Mononuclear cell (primary cell): ENCODE measurements around the gene ARID1B. TPM values are rescaled to one million over a fixed set of nuclear protein-coding genes. Genes with fewer than 3 reads are reported as not detected.
"Not testable (repeated sequence)": the region's sequence is repeated elsewhere in the genome, so short reads cannot be mapped to it uniquely, and the experiment has no call there.

Experiments used
- H3K27me3 ChIP-seq: 2 replicates; pipeline ENCODE4 v1.6.0; 2011; ENCODE audit warnings: low read length, control low read depth; ENCODE audit not compliant: insufficient read depth
- H3K4me1 ChIP-seq: 2 replicates; pipeline ENCODE4 v1.5.1; 2011; ENCODE audit warnings: mild to moderate bottlenecking, low read length, control low read depth; ENCODE audit not compliant: insufficient read depth
- H3K4me3 ChIP-seq: 2 replicates; pipeline ENCODE4 v1.5.1; 2011; ENCODE audit warnings: mild to moderate bottlenecking, low read length, moderate library complexity
- H3K9me3 ChIP-seq: 2 replicates; pipeline ENCODE4 v1.5.1; 2011; ENCODE audit warnings: low read depth, mild to moderate bottlenecking, control low read depth, low read length
- total RNA-seq: library from RNA; depleted of rRNA; stranded (reverse); fragments of >200 nt; gene quantifications from one replicate; pipeline ENCODE4 v1.2.3, GENCODE V29; 2012

ARID1B gene
- total RNA-seq, 1 donor, result 107 TPM

DNA sequence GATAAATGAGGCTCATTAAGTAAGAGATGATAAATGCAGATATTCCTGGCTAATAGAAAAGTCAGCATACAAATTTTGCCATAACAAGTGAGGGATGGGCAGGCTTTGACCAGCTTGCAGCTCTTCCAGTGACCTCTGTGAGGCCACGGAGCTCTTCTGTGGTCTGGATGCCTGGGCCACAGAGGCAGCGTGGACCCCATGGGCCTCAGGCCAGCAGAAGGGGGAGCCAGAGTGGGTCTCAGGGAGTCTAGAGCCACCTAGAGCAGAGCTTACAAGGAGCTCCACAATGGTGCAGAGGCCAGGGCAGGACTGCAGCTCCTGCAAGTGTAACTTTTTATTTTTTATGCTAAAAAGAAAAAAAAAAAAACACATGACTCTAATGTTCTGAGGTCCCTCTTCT, 165.1 kb downstream of the ARID1B start:
- H3K4me1 ChIP-seq, result no peaks in the 10 kb centered on the region
- H3K9me3 ChIP-seq, result no peaks in the 10 kb centered on the region
- no peaks in the 10 kb centered on the region for H3K27me3 ChIP-seq
- no peak overlapping the region for H3K4me3 ChIP-seq

DNA sequence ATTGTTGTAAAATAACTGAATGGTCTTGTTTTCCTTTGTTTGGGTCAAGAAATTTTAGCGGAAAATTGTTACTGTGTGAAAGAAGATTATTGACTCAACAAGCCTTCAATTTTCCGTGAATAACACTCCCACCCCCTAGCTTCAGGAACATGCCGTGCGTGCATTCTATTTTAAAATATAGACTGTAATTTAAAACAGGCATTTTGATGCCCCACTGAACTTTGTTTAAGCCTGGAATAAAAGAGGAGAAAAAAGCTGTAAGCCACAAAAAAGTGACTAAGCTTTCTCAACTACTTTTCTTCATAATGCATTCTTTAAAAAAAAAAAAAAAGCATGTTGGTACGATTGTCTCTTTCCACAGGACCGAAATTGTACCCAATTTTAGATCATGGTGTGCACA, 166.0 kb downstream of the ARID1B start:
- Histone ChIP-seq H3K27me3 (no peaks in the 10 kb centered on the region), H3K4me3 (no peak overlapping the region), H3K4me1 (no peaks in the 10 kb centered on the region), H3K9me3 (no peaks in the 10 kb centered on the region)

DNA sequence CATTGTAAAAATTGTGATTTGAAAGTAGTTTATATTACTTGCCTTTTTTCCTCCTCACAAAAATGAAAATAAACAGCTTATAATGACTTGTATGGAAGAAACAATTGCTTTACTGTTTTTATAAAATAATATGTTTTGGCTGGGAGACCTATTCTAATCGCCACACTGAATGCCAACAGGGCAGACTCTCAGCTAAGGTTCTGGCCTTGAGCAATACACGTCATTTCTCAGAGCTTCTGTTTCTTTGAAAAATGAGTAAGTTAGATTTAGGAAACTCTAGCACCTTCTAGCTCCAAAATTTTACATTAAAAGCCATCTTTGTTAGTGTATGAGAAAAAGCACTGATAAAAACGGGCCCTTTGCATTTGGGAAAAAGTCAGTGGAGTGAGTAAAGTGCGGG, 166.6 kb downstream of the ARID1B start:
- Histone ChIP-seq H3K9me3 (no peaks in the 10 kb centered on the region), H3K4me3 (no peak overlapping the region), H3K27me3 (no peaks in the 10 kb centered on the region), H3K4me1 (no peaks in the 10 kb centered on the region)

DNA sequence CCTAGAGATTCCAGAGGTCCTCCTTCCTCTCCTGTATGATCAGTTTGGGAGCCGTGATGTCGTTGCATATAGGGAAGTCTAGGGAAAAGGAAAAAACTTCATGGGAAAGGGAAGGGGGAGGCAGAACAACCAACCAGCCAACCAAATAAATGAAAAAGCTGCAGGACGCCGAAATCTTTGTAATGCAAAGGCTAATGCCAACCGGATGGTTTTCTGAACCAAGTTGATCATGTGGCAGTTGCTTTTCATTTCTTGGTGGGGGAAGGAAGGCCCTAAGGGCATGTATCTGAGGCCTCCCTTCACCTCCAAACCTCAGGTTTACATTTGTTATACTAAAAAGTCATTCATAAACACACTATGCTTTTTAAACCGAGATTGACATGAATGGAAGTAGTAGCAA, 167.2 kb downstream of the ARID1B start:
- Histone ChIP-seq H3K27me3 (no peaks in the 10 kb centered on the region), H3K4me3 (no peak overlapping the region), H3K4me1 (peaks cover 3% of the 10 kb centered on the region), H3K9me3 (no peaks in the 10 kb centered on the region)

DNA sequence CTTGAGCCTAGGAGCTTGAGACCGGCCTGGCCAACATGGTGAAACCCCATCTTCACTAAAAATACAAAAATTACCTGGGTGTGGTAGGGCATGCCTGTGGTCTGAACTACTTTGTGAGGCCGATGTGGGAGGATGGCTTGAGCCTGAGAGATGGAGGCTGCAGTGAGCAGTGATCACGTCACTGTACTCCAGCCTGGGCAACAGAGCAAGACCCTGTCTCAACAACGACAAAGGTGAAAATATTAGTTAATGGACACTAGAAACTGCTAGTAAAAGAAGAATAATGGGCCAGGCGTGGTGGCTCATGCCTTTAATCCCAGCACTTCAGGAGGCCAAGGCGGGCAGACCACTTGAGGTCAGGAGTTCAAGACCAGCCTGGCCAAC, 168.6 kb downstream of the ARID1B start:
- not testable (repeated sequence) for H3K27me3 ChIP-seq, H3K4me3 ChIP-seq, H3K9me3 ChIP-seq, H3K4me1 ChIP-seq

DNA sequence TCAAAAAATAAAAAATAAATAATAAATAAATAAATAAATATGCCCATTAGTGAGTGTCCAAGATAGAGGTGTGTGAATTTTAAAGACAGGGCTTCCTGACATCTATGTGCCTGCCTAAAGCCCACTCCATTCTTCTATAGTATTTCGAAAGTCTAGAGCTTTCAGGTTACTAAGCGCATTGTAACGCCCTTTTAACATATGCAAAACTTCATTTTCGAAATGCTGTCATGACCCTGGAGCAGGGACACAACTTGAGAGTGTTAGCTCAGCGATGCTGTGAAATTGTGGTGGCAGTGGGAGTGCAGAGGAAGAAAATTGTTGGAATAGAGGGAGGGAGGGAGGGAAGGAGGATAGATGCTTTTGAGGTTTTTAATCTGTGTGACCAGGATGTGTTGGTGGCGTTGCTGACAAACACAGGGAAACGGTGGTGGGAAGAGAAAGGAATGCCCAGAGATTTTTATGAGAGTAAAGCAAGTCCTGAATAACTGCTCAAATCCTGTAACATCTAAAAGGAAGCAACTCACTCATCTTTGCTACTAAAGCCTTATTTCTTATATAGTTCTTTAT, 169.3 kb downstream of the ARID1B start:
- H3K27me3 ChIP-seq, result no peaks in the 10 kb centered on the region
- H3K4me1 ChIP-seq, result peaks cover 4% of the 10 kb centered on the region
- no peak overlapping the region for H3K4me3 ChIP-seq
- no peaks in the 10 kb centered on the region for H3K9me3 ChIP-seq

DNA sequence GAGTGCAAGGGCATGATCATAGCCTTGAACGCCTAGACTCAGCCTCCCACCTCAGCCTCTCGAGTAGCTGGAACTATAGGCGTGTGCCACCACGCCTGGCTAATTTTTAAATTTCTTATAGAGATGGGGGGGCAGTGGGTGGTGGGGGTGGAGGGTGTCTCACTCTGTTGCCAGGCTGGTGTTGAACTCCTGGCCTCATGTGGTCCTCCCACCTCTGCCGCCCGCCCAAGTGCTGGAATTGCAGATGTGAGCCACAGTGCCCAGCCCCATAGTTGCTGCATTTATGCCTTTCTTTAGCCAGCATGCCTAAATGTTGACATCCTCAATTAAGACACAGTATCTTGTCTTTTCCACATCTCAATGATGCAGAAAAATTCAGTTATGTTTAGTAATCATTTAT, 171.1 kb downstream of the ARID1B start:
- Histone ChIP-seq H3K27me3 (no peaks in the 10 kb centered on the region), H3K4me3 (no peak overlapping the region), H3K4me1 (peaks cover 11% of the 10 kb centered on the region), H3K9me3 (no peaks in the 10 kb centered on the region)

DNA sequence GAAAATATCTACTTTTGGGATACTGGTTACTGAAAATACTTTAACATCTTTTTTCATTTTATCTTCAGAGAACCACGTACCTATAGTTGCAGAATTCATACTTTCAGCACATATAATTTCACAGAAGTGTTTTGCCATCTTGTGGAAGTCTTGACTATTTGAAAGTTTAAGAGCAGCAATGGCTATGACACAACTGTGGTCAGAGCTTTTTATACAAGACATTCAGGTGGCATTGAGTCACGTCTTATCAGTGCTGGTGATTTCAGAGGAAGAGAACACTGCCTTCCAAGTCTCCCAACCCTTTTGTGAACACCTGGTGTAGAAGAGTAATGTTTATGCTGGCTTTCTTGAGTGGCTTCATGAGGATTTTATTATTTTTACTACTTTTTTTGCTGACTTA, 171.6 kb downstream of the ARID1B start:
- peaks cover 12% of the 10 kb centered on the region for H3K4me1 ChIP-seq
- H3K27me3 ChIP-seq, result no peaks in the 10 kb centered on the region
- H3K4me3 ChIP-seq, result no peak overlapping the region
- no peaks in the 10 kb centered on the region for H3K9me3 ChIP-seq

DNA sequence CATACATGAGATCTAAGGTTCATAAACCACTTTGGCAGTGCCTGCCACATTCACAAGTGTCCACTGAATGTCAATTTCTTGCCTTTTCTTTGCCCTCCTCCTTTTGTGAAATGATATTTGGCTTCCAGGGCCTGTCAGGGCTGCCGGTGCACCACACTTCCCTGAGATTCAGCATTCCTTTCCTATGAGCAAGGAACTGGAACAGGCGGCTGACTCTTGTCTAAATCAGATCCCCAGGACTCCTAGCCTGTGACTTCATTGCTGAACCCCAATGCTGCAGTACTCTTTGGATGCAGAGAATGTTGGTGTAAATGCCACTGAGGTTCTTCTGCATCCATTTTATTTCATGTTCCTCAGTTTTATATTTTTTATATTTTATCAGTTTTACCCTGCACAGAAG, 172.2 kb downstream of the ARID1B start:
- H3K27me3 ChIP-seq, result no peaks in the 10 kb centered on the region

DNA sequence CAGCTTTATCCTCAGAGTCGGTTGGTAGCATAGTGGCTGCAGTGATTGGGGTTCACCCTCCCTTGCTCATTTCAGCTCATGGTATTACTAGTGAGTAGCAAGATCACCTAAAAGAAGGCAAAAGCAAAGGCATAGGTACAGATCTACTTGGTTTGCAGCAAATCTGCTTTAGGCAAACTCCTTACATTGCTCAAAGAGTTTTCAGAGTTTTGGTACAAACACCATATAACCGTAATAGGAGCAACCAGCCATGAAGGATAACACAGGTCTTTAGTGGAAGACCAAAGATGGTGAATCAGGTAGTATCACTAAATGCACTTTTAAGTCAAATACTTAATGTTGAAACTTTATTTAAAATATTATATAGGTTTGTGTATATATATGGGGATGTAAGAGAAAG, 172.9 kb downstream of the ARID1B start:
- Histone ChIP-seq H3K9me3 (no peaks in the 10 kb centered on the region), H3K27me3 (no peaks in the 10 kb centered on the region), H3K4me1 (peaks cover 16% of the 10 kb centered on the region), H3K4me3 (no peak overlapping the region)

More for the DNA sequence above, 172.2 kb downstream of the ARID1B start:
- H3K4me3 ChIP-seq, result no peak overlapping the region
- peaks cover 12% of the 10 kb centered on the region for H3K4me1 ChIP-seq
- H3K9me3 ChIP-seq, result no peaks in the 10 kb centered on the region

DNA sequence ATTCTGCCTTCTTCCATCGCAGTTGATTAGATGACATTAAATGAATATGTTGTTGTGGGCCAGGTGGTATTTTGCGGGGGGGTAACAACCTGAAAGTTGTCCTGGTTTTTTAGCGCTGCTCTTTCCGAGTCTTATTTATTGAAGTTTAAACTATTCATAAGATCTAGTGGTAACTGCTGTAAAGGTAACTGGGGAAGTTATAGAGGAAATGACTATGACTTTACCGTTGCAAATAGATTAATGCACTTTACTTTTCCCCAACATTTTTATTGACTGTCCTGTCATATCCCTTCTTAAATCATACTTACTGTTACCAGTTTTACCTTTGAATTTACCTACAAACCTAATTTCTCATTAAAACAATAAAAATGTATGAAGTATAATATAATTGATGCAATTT, 173.4 kb downstream of the ARID1B start:
- H3K27me3 ChIP-seq, result no peaks in the 10 kb centered on the region
- H3K4me1 ChIP-seq, result peaks cover 18% of the 10 kb centered on the region
- no peak overlapping the region for H3K4me3 ChIP-seq
- no peaks in the 10 kb centered on the region for H3K9me3 ChIP-seq

DNA sequence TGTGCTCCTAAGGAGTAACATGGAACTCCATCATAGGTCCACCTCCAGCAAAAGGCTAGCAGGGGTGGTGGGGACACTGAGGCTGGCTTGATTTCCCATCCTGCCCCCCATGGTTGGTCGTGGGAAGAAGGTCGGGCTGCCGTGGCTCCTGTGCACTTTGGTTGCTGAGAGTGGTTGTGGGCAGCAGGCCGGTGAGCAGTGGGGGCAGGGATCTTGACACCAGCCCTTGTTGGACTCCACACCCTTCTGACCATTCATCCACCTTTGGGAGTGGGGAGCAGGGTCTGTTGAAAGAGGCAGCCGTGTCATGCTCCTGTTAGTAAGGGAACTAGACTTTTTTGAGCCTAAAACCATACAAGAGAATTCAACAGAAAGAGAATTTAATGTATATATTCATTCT, 175.2 kb downstream of the ARID1B start:
- H3K4me1 ChIP-seq, result peaks cover 33% of the 10 kb centered on the region
- H3K4me3 ChIP-seq, result no peak overlapping the region
- H3K27me3 ChIP-seq, result no peaks in the 10 kb centered on the region
- no peaks in the 10 kb centered on the region for H3K9me3 ChIP-seq

DNA sequence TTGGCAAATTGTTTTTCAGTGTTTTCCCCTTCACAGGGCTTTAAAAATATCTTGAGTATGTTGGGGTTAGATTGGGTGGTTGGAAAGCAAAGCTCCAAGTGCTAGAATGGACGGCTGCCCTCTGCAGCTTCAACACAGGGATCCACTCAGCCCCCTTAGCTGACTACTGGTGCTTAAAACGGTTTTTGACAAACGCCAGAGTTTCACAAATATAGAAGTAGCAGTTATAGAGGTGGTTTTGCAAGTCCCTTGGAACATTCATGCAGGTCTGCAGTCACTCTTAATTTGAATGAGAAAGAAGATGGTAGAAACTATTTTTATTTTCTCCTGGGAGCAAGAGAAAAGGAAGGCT, 175.9 kb downstream of the ARID1B start:
- peaks cover 33% of the 10 kb centered on the region for H3K4me1 ChIP-seq
- no peaks in the 10 kb centered on the region for H3K9me3 ChIP-seq
- H3K4me3 ChIP-seq, result no peak overlapping the region
- no peaks in the 10 kb centered on the region for H3K27me3 ChIP-seq

DNA sequence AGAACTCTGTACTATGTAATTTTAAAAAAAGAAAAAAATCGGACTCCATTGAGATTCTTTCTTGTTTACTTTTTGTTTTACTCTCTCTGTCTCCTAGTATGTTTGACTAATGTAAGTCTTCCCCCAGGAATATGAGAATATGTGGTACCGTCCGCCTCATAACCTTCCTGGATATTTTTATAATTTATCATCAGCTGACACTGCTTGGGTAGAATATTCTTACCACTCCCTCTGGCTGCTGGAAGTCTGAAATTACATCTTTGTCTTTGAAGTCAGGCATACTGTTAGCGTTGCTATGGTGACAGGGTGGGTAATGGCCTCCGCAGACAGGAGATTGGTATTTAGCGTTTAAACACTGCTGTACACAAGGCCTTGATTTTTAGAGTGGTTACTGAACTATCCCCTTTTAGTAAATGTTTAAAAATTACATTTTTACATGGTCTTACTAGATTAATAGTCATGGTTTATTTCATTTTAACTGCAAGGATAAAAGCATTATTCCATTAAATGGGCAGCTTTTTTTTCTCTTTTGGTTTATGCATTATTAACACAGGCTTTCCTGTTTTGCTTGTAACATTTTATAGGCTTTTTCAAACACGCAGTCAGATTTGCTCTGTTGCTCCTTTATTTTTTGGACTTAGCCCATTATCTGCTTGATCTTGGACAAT, 176.4 kb downstream of the ARID1B start:
- H3K4me3 ChIP-seq, result no peak overlapping the region
- no peaks in the 10 kb centered on the region for H3K9me3 ChIP-seq
- no peaks in the 10 kb centered on the region for H3K27me3 ChIP-seq
- peaks cover 33% of the 10 kb centered on the region for H3K4me1 ChIP-seq

DNA sequence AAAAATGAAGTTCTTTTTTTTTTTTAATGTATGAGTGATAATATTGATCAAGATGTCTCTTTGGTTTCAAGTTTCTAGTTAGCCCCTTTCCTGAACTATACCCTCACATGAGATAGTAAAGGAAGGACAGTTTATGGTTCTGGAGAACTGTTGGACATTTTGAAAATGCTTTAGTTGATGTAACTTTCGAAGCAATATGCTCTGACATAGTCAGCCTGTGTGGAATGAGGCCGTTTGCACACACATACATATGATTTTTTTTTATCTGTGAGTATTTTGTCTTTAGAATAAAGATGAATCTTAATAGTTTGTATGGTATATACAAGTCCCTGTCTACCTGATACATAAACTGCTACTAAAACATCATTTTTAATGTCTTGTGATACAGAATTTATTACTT, 177.0 kb downstream of the ARID1B start:
- no peak overlapping the region for H3K4me3 ChIP-seq
- H3K9me3 ChIP-seq, result no peaks in the 10 kb centered on the region
- peaks cover 33% of the 10 kb centered on the region for H3K4me1 ChIP-seq
- H3K27me3 ChIP-seq, result no peaks in the 10 kb centered on the region

DNA sequence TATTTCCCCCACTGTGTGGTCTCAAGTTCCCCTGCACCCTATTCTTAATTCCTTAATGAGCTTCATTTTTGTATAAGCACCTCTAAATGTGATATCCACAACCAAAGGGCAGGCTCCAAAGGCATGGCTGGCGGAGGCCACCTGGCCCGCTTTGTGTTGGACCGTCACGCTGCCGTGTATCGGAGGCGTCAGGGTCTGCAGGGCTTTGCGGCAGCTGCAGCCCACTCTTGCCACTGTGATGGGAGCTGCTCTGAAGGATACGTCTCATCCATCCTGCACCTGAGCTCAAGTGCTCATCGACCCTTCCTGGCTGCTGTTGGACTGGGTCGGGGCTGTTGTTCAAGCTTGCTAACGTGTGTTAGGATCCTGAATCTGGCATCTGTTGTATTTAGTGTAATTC, 177.6 kb downstream of the ARID1B start:
- Histone ChIP-seq H3K27me3 (no peaks in the 10 kb centered on the region), H3K9me3 (no peaks in the 10 kb centered on the region), H3K4me3 (no peak overlapping the region), H3K4me1 (peaks cover 29% of the 10 kb centered on the region)
